ENCODE measurements around the gene RAPGEF2. TPM values are rescaled to one million over a fixed set of nuclear protein-coding genes. Genes with fewer than 3 reads are reported as not detected.

The RAPGEF2 gene
- total RNA-seq, 1 experiment from 2014 or later, result 17.6 TPM

DNA sequence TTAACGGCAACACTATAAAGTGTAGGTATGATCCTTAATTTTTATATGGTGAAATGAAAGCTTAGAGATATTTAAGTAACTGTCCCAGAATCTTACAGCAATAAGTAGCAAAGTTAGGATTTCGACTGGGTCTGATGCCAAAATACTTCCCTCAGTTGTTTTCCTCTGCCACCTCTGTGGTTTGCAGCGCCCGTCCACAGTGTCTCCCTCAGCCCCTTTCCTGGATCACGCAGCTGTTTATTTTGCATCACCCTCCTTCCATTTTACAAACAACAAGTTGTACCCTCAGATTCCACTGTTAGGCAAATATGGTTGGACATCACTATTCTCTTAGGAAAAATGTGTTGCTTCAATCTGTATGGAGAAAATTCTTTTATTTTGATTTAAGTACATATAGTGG is 56.1 kb downstream of the RAPGEF2 start:
- POLR2A ChIA-PET, result no interaction called here

DNA sequence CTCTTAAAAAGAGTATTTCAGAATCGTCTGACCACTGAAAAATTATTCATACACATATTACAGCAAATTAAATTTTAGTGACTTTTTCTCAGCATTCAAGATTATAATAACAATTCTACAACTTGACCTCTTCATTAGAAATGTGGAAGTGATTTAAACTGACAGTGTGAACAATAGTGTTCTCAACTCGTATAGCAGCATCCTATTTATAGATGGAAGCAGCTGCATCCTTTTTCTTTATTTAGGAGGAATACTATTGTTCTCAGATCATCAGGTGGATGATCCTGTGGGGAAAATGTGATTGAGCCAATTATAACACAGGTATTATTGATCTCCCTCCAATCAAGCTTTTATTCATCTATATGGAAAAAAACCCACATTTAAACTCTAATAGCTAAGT is 56.7 kb downstream of the RAPGEF2 start:
- Histone ChIP-seq H3K27ac (ENCODE audit: low read length) (no peak overlapping the region), H3K4me3 (ENCODE audit: low read depth in 2 of 2, low read length in 2 of 2) (no peak overlapping the region), H3K9me3 (ENCODE audit: control insufficient read depth, insufficient read depth, low read depth, low read length) (no peaks in the 10 kb centered on the region), H3K36me3 (ENCODE audit: control insufficient read depth, insufficient read depth, low read length) (no peaks in the 10 kb centered on the region), H3K4me1 (ENCODE audit: control insufficient read depth, insufficient read depth, low read length) (no peaks in the 10 kb centered on the region), H3K27me3 (ENCODE audit: control insufficient read depth, insufficient read depth, low read length) (no peaks in the 10 kb centered on the region)
- BruUV-seq (replicated peaks), result no TSS peak
- POLR2A ChIA-PET, result no interaction called here
- TF ChIP-seq, protein P1, sequence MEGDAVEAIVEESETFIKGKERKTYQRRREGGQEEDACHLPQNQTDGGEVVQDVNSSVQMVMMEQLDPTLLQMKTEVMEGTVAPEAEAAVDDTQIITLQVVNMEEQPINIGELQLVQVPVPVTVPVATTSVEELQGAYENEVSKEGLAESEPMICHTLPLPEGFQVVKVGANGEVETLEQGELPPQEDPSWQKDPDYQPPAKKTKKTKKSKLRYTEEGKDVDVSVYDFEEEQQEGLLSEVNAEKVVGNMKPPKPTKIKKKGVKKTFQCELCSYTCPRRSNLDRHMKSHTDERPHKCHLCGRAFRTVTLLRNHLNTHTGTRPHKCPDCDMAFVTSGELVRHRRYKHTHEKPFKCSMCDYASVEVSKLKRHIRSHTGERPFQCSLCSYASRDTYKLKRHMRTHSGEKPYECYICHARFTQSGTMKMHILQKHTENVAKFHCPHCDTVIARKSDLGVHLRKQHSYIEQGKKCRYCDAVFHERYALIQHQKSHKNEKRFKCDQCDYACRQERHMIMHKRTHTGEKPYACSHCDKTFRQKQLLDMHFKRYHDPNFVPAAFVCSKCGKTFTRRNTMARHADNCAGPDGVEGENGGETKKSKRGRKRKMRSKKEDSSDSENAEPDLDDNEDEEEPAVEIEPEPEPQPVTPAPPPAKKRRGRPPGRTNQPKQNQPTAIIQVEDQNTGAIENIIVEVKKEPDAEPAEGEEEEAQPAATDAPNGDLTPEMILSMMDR (IDR thresholded peaks at IDR 0.05), result no peak
- TF ChIP-seq SIN3A (IDR thresholded peaks at IDR 0.05; ENCODE audit: borderline replicate concordance, insufficient read depth, low read depth, low read length) (no peak), TCF7L2 (IDR thresholded peaks at IDR 0.05; ENCODE audit: low read depth, low read length) (no peak), POLR2AphosphoS5 (IDR thresholded peaks at IDR 0.05; ENCODE audit: low read depth, low read length) (no peak)
- TF ChIP-seq, protein P2, sequence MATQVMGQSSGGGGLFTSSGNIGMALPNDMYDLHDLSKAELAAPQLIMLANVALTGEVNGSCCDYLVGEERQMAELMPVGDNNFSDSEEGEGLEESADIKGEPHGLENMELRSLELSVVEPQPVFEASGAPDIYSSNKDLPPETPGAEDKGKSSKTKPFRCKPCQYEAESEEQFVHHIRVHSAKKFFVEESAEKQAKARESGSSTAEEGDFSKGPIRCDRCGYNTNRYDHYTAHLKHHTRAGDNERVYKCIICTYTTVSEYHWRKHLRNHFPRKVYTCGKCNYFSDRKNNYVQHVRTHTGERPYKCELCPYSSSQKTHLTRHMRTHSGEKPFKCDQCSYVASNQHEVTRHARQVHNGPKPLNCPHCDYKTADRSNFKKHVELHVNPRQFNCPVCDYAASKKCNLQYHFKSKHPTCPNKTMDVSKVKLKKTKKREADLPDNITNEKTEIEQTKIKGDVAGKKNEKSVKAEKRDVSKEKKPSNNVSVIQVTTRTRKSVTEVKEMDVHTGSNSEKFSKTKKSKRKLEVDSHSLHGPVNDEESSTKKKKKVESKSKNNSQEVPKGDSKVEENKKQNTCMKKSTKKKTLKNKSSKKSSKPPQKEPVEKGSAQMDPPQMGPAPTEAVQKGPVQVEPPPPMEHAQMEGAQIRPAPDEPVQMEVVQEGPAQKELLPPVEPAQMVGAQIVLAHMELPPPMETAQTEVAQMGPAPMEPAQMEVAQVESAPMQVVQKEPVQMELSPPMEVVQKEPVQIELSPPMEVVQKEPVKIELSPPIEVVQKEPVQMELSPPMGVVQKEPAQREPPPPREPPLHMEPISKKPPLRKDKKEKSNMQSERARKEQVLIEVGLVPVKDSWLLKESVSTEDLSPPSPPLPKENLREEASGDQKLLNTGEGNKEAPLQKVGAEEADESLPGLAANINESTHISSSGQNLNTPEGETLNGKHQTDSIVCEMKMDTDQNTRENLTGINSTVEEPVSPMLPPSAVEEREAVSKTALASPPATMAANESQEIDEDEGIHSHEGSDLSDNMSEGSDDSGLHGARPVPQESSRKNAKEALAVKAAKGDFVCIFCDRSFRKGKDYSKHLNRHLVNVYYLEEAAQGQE (IDR thresholded peaks at IDR 0.05; ENCODE audit: insufficient read depth in 1 of 2, low read depth in 2 of 2, low read length in 1 of 2), result no peak
- CTCF ChIA-PET, result no interaction called here
- in situ Hi-C loops (cut with HindIII; ENCODE audit: low pct_unique_long_range_greater_than_20kb, low sequenced_read_pairs), result no loop called here
- DNase-seq (ENCODE audit: low read depth, low spot score) (no peak), ATAC-seq (no peak)
- intact Hi-C loops (cut with micrococcal nuclease; ENCODE audit: unreplicated experiment), result no loop called here

More for the DNA sequence above, 56.1 kb downstream of the RAPGEF2 start:
- no peaks in the 10 kb centered on the region for H3K9me3 ChIP-seq (ENCODE audit: control insufficient read depth, insufficient read depth, low read depth, low read length)
- TF ChIP-seq POLR2AphosphoS5 (IDR thresholded peaks at IDR 0.05; ENCODE audit: low read depth, low read length) (no peak), TCF7L2 (IDR thresholded peaks at IDR 0.05; ENCODE audit: low read depth, low read length) (no peak), SIN3A (IDR thresholded peaks at IDR 0.05; ENCODE audit: borderline replicate concordance, insufficient read depth, low read depth, low read length) (no peak)
- TF ChIP-seq, protein P1 (IDR thresholded peaks at IDR 0.05), result no peak
- TF ChIP-seq, protein P2 (IDR thresholded peaks at IDR 0.05; ENCODE audit: insufficient read depth in 1 of 2, low read depth in 2 of 2, low read length in 1 of 2), result no peak
- ATAC-seq, result no peak
- BruUV-seq (replicated peaks), result no TSS peak
- no peaks in the 10 kb centered on the region for H3K4me1 ChIP-seq (ENCODE audit: control insufficient read depth, insufficient read depth, low read length)
- no peak for DNase-seq (ENCODE audit: low read depth, low spot score)
- no peak overlapping the region for H3K4me3 ChIP-seq (ENCODE audit: low read depth in 2 of 2, low read length in 2 of 2)
- no peak overlapping the region for H3K27ac ChIP-seq (ENCODE audit: low read length)
- CTCF ChIA-PET, result no interaction called here
- intact Hi-C loops (cut with micrococcal nuclease; ENCODE audit: unreplicated experiment), result no loop called here
- in situ Hi-C loops (cut with HindIII; ENCODE audit: low pct_unique_long_range_greater_than_20kb, low sequenced_read_pairs), result no loop called here
- no peaks in the 10 kb centered on the region for H3K36me3 ChIP-seq (ENCODE audit: control insufficient read depth, insufficient read depth, low read length)
- no peaks in the 10 kb centered on the region for H3K27me3 ChIP-seq (ENCODE audit: control insufficient read depth, insufficient read depth, low read length)

All from Panc1 (cell line).